Stomach (tissue), 4 donors: ENCODE results near the gene CDH2.

Source experiments
- EP300 ChIP-seq: sonication (generic); formaldehyde crosslinking; IDR thresholded peaks from one replicate; pipeline ENCODE4 v1.6.1; 2017; ENCODE audit warnings: antibody characterized with exemption
- POLR2A ChIP-seq, 4 donors: fragments of 450-650 bp; IDR thresholded peaks; one replicate each; pipeline ENCODE4 v1.6.1; 2016; ENCODE audit warnings: antibody characterized with exemption in 4 of 4, control low read depth in 2 of 4, mild to moderate bottlenecking in 1 of 4, moderate library complexity in 1 of 4
- POLR2AphosphoS5 ChIP-seq, 3 donors: sonication (generic); formaldehyde crosslinking; IDR thresholded peaks; one replicate each; pipeline ENCODE4 v1.6.1; 2016; ENCODE audit warnings: antibody characterized with exemption in 3 of 3
- TF ChIP-seq, protein P1 (sequence below), 7 experiments: fragments of 450-650 bp in 4 of 7; fragments of 200-600 bp in 3 of 7; sonication (generic) in 3 of 7; IDR thresholded peaks; one replicate each; pipeline ENCODE4 v1.5.1; 2016 to 2019; ENCODE audit warnings: antibody characterized with exemption in 7 of 7, control low read depth in 2 of 7, mild to moderate bottlenecking in 1 of 7

DNA sequence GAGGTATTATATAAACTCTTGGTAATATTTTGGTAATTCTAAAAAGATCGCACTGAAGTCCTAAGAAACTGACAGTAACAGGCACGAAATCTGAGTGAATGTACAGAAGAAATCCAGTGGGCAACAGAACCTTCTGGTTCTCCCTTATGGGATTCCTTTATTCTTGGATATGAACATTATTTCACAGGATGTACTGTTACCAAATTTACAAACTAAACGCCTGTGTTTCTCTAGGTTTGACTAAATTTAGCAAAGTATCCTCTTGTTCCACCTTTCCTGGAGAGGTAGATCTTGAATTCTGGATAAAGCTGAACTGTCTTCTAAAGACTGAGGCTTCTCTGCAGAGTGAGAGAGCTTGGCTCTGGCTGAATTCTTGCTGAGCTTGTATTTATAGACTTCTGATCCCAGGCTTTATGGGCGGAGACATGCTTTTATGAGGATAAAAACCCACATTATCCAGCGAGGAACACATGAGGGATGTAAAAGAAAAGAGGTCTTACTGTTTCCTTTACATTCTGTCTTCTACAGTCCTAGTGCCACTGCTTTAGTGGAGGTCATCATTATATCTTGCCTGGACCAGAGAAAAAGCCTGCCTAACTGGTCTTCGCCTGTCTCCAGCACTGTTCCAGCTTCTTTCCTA lies 220.8 kb downstream of the CDH2 start:
- TF ChIP-seq, protein P1, sequence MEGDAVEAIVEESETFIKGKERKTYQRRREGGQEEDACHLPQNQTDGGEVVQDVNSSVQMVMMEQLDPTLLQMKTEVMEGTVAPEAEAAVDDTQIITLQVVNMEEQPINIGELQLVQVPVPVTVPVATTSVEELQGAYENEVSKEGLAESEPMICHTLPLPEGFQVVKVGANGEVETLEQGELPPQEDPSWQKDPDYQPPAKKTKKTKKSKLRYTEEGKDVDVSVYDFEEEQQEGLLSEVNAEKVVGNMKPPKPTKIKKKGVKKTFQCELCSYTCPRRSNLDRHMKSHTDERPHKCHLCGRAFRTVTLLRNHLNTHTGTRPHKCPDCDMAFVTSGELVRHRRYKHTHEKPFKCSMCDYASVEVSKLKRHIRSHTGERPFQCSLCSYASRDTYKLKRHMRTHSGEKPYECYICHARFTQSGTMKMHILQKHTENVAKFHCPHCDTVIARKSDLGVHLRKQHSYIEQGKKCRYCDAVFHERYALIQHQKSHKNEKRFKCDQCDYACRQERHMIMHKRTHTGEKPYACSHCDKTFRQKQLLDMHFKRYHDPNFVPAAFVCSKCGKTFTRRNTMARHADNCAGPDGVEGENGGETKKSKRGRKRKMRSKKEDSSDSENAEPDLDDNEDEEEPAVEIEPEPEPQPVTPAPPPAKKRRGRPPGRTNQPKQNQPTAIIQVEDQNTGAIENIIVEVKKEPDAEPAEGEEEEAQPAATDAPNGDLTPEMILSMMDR (IDR thresholded peaks at IDR 0.05): no peak
- no peak for TF ChIP-seq POLR2AphosphoS5 (IDR thresholded peaks at IDR 0.05)
- TF ChIP-seq POLR2A (IDR thresholded peaks at IDR 0.05): no peak
- TF ChIP-seq EP300: no peak
